WERI-Rb-1 (cell line): ENCODE data around the gene DGAT2L6.

Experiments
- DNase-seq: peaks from one replicate; pipeline ENCODE4 v3.0.0-alpha.2; 2020
- H3K27ac ChIP-seq: fragments of 250-450 bp; sonication (Bioruptor Pico); 2 replicates; pipeline ENCODE4 v1.5.1; 2020; ENCODE audit warnings: mild to moderate bottlenecking, moderate library complexity
- H3K27me3 ChIP-seq: fragments of 250-450 bp; sonication (Bioruptor Pico); 2 replicates; pipeline ENCODE4 v1.5.1; 2021; ENCODE audit warnings: mild to moderate bottlenecking, low read depth, moderate library complexity; ENCODE audit not compliant: insufficient read depth, severe bottlenecking
- H3K36me3 ChIP-seq: fragments of 250-450 bp; sonication (Bioruptor Pico); 2 replicates; pipeline ENCODE4 v1.5.1; 2020; ENCODE audit warnings: mild to moderate bottlenecking, moderate library complexity
- H3K4me3 ChIP-seq: 2 replicates; pipeline ENCODE4 v1.5.1; 2011; ENCODE audit warnings: low read depth, mild to moderate bottlenecking, control low read depth, low read length
- H3K9me3 ChIP-seq: fragments of 250-450 bp; sonication (Bioruptor Pico); 2 replicates; pipeline ENCODE4 v1.5.1; 2021; ENCODE audit warnings: mild to moderate bottlenecking, moderate library complexity; ENCODE audit not compliant: severe bottlenecking
- TF ChIP-seq, protein P1 (sequence below): IDR thresholded peaks from 2 replicates; pipeline ENCODE4 v1.5.1; 2011; ENCODE audit warnings: low read depth, mild to moderate bottlenecking, control low read depth, inconsistent platforms, low read length

DGAT2L6 gene

DNA sequence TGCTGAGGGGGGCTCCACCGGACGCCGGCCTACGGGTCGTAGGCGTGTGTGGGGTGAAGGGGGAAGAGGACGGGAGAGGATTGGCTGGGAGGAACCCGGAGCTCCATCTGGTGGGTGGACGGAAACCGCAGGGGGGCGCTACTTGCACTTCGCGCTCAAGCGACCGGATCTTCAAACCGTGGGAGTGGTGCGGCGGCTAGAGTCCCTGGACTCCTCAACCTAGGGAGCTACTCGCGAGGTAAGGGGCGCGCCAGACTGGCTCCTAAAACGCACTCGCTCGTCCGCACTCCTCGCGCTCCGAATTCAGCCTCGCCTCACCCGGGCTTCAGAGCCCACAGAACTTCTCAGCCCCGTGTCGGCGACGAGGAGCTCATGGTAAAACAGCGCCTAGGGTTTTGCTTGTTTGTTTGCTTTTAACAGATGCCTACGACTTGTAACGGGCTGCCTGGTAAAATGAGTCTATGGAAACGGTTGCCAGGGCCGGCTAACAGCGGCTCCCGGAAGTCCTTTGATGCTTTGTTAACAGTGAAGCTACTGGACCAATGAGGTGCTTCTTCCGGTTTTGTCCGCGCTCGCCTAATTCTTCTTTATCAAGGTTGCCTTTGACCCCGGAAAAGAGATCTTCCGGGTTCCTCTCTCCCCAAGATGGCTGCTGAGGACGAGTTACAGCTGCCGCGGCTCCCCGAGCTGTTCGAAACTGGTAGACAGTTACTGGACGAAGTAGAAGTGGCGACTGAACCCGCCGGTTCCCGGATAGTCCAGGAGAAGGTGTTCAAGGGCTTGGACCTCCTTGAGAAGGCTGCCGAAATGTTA, 43.8 kb upstream of the DGAT2L6 start, which contains the start of gene IGBP1:
IGBP1 (plus strand) TSS at position 145 of the 813 bp plus-strand sequence; CDS start at position 646, 501 bp downstream.
- peak; percentile 91 for DNase-seq
- Histone ChIP-seq H3K9me3 (peaks cover 4% of the 10 kb centered on the region), H3K36me3 (peaks cover 17% of the 10 kb centered on the region), H3K27ac (peak within 1 kb of the TSS; percentile 98), H3K27me3 (peaks cover 10% of the 10 kb centered on the region), H3K4me3 (peak within 1 kb of the TSS; percentile 87)
- TF ChIP-seq, protein P1, sequence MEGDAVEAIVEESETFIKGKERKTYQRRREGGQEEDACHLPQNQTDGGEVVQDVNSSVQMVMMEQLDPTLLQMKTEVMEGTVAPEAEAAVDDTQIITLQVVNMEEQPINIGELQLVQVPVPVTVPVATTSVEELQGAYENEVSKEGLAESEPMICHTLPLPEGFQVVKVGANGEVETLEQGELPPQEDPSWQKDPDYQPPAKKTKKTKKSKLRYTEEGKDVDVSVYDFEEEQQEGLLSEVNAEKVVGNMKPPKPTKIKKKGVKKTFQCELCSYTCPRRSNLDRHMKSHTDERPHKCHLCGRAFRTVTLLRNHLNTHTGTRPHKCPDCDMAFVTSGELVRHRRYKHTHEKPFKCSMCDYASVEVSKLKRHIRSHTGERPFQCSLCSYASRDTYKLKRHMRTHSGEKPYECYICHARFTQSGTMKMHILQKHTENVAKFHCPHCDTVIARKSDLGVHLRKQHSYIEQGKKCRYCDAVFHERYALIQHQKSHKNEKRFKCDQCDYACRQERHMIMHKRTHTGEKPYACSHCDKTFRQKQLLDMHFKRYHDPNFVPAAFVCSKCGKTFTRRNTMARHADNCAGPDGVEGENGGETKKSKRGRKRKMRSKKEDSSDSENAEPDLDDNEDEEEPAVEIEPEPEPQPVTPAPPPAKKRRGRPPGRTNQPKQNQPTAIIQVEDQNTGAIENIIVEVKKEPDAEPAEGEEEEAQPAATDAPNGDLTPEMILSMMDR, result peak; percentile 77

DNA sequence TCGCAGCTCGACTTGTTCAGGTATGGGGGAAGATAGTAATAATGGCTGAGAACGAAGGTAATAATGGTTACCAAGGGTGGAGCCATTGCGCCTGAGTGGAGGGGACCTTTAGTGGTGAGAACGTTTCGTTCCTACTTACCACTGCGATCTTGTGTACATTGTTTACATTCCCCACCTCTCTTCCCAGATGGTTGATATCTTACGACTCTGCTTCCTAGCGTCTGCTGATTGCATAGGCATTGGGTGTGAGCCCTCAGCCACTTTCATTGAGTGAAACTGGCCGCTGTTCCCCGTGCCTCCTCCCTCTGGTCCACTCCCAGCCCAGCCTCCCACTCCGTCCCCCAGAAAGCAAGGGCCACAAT, 43.2 kb upstream of the DGAT2L6 start:
- Histone ChIP-seq H3K27me3 (peaks cover 15% of the 10 kb centered on the region), H3K9me3 (peaks cover 4% of the 10 kb centered on the region), H3K4me3 (peak overlapping the region; percentile 87), H3K36me3 (peaks cover 17% of the 10 kb centered on the region), H3K27ac (peak overlapping the region; percentile 98)
- TF ChIP-seq, protein P1, result no peak
- DNase-seq, result no peak

GRCh38 chrX:70138622-70139021, 38.7 kb upstream of the DGAT2L6 start:
- H3K36me3 ChIP-seq, result peaks cover 17% of the 10 kb centered on the region
- H3K27me3 ChIP-seq, result peaks cover 8% of the 10 kb centered on the region
- no peak overlapping the region for H3K27ac ChIP-seq
- no peak overlapping the region for H3K4me3 ChIP-seq
- H3K9me3 ChIP-seq, result no peaks in the 10 kb centered on the region
- no peak for DNase-seq
- TF ChIP-seq, protein P1, result no peak

GRCh38 chrX:70139736-70140135, 37.5 kb upstream of the DGAT2L6 start:
- DNase-seq, result no peak
- Histone ChIP-seq H3K9me3 (no peaks in the 10 kb centered on the region), H3K36me3 (peaks cover 14% of the 10 kb centered on the region), H3K27ac (no peak overlapping the region), H3K27me3 (peaks cover 8% of the 10 kb centered on the region), H3K4me3 (no peak overlapping the region)
- TF ChIP-seq, protein P1, result no peak

- TF ChIP-seq, protein P1, result no peak
- DNase-seq, result no peak
- Histone ChIP-seq H3K36me3 (peaks cover under 1% of the 10 kb centered on the region; the same call in 1 of the 2 replicates), H3K27me3 (peaks cover 8% of the 10 kb centered on the region), H3K27ac (no peak overlapping the region), H3K4me3 (no peak overlapping the region), H3K9me3 (no peaks in the 10 kb centered on the region)
Observed at GRCh38 chrX:70141373-70141772, 35.9 kb upstream of the DGAT2L6 start.
